B cell (primary cell): ENCODE measurements around the gene C8A. TPM values are rescaled to one million over a fixed set of nuclear protein-coding genes. Genes with fewer than 3 reads are reported as not detected.

Experiments
- ATAC-seq: fragments of 200-7000 bp; cut with Tn5 transposase; one replicate; pipeline ENCODE4 v1.10.0; 2021; ENCODE audit warnings: low read depth, mild to moderate bottlenecking, moderate number of reproducible peaks, moderate library complexity
- CTCF ChIA-PET: fragments of 350-600 bp; sonication (Branson Sonifier 250); formaldehyde crosslinking; loops from one replicate; lab custom pipeline; 2021; ENCODE audit warnings: antibody characterized with exemption, inconsistent platforms; lab: Charles Lee
- POLR2A ChIA-PET: fragments of 350-600 bp; sonication (Branson Sonifier 250); formaldehyde crosslinking; loops from one replicate; lab custom pipeline; 2021; ENCODE audit warnings: antibody characterized with exemption; lab: Charles Lee
- DNase-seq: peaks from one replicate; pipeline ENCODE4 v3.0.0; 2013
- H2AFZ ChIP-seq: 2 replicates; pipeline ENCODE4 v1.6.1; 2012; ENCODE audit warnings: mild to moderate bottlenecking, low read depth, low read length; ENCODE audit not compliant: insufficient read depth, poor library complexity, severe bottlenecking
- H3K27ac ChIP-seq, 2 donors: 1 replicate in 1 of 2; 2 replicates in 1 of 2; pipeline ENCODE4 v1.5.1; 2012 to 2013; ENCODE audit warnings: low read length in 2 of 2, mild to moderate bottlenecking in 2 of 2, moderate library complexity in 1 of 2
- H3K27me3 ChIP-seq, 4 experiments: fragments of 200-600 bp in 1 of 4; sonication (generic) in 1 of 4; replicated peaks in 1 of 4; 1 replicate in 2 of 4; 2 replicates in 2 of 4; pipeline versions ENCODE4 v1.6.1 to v1.7.0; 2013 to 2016; ENCODE audit warnings: low read length in 3 of 4, mild to moderate bottlenecking in 2 of 4, mixed read lengths in 1 of 4, moderate library complexity in 1 of 4; ENCODE audit not compliant: insufficient read depth in 4 of 4, control insufficient read depth in 3 of 4; ENCODE audit errors: control extremely low read depth in 1 of 4
- H3K36me3 ChIP-seq, 2 experiments: replicated peaks in 1 of 2; 1 replicate in 1 of 2; 2 replicates in 1 of 2; pipeline versions ENCODE4 v1.6.1 to v1.7.1; 2013; ENCODE audit warnings: low read length in 1 of 2; ENCODE audit not compliant: insufficient read depth in 2 of 2, control insufficient read depth in 1 of 2; ENCODE audit errors: control extremely low read depth in 1 of 2, extremely low read depth in 1 of 2
- H3K4me1 ChIP-seq, 2 donors: fragments of 200-600 bp in 1 of 2; sonication (generic) in 1 of 2; 1 replicate in 1 of 2; 2 replicates in 1 of 2; pipeline versions ENCODE4 v1.5.1 to v1.6.1; 2013 to 2017; ENCODE audit warnings: low read length in 2 of 2; ENCODE audit not compliant: control insufficient read depth in 2 of 2, insufficient read depth in 2 of 2
- H3K4me2 ChIP-seq: replicated peaks from 2 replicates; pipeline ENCODE3; 2012; ENCODE audit warnings: mild to moderate bottlenecking, low read depth, low read length; ENCODE audit not compliant: poor library complexity, severe bottlenecking
- H3K4me3 ChIP-seq, 5 experiments: fragments of 200-600 bp in 1 of 5; sonication (generic) in 1 of 5; 1 replicate in 3 of 5; 2 replicates in 2 of 5; pipeline versions ENCODE4 v1.5.1 to v1.7.0; 2011 to 2016; ENCODE audit warnings: low read length in 4 of 5, mild to moderate bottlenecking in 4 of 5, low read depth in 2 of 5, control low read depth in 1 of 5, moderate library complexity in 1 of 5; ENCODE audit not compliant: insufficient read depth in 1 of 5; ENCODE audit errors: control extremely low read depth in 1 of 5, extremely low read depth in 1 of 5
- H3K79me2 ChIP-seq: fragments of 200-600 bp; sonication (generic); one replicate; pipeline ENCODE4 v1.6.0; 2016; ENCODE audit warnings: low read length; ENCODE audit not compliant: control insufficient read depth, insufficient read depth
- H3K9ac ChIP-seq: fragments of 200-600 bp; sonication (generic); 2 replicates; pipeline ENCODE4 v1.6.1; 2017; ENCODE audit warnings: mild to moderate bottlenecking, low read length, moderate library complexity
- H3K9me3 ChIP-seq, 3 donors: one replicate each; pipeline versions ENCODE4 v1.6.1 to v1.7.1; 2013; ENCODE audit warnings: low read length in 2 of 3; ENCODE audit not compliant: control insufficient read depth in 2 of 3, insufficient read depth in 1 of 3; ENCODE audit errors: control extremely low read depth in 1 of 3
- H4K20me1 ChIP-seq: 2 replicates; pipeline ENCODE4 v1.6.0; 2012; ENCODE audit warnings: mild to moderate bottlenecking, low read length; ENCODE audit not compliant: insufficient read depth, control insufficient read depth, poor library complexity, severe bottlenecking
- H3K27ac Mint-ChIP-seq: one replicate; pipeline ENCODE4 v1.8.0; 2021; ENCODE audit warnings: mixed read lengths
- H3K27me3 Mint-ChIP-seq: one replicate; pipeline ENCODE4 v1.8.0; 2021; ENCODE audit warnings: mixed read lengths
- H3K4me1 Mint-ChIP-seq: one replicate; pipeline ENCODE4 v1.8.0; 2021; ENCODE audit warnings: mixed read lengths
- H3K4me3 Mint-ChIP-seq: one replicate; pipeline ENCODE4 v1.8.0; 2021; ENCODE audit warnings: mixed read lengths
- H3K9me3 Mint-ChIP-seq: one replicate; pipeline ENCODE4 v1.8.0; 2022; ENCODE audit warnings: mixed read lengths; ENCODE audit not compliant: insufficient read depth
- CTCF ChIP-seq: fragments of 200-600 bp; IDR thresholded peaks from one replicate; pipeline ENCODE4 v1.8.0; 2022; ENCODE audit warnings: antibody characterized with exemption, mild to moderate bottlenecking
- EZH2 ChIP-seq: IDR thresholded peaks from 2 replicates; pipeline ENCODE4 v1.6.1; 2012; ENCODE audit warnings: borderline replicate concordance, low read depth, mild to moderate bottlenecking, moderate library complexity, low read length; ENCODE audit not compliant: insufficient read depth, poor library complexity, severe bottlenecking
- WGBS: methylation state at CpG from one replicate; pipeline ENCODE4 v1.1.5; 2013; ENCODE audit warnings: missing lambda C conversion rate; ENCODE audit not compliant: insufficient coverage; 5-methylcytosine and 5-hydroxymethylcytosine counted together
- intact Hi-C: fragments of 100-400 bp; cut with micrococcal nuclease; formaldehyde crosslinking; loops from one replicate; pipeline ENCODE4 v1.10.0; 2022
- polyA plus RNA-seq: library from polyadenylated mRNA; depleted of rRNA; stranded (reverse); fragments of >200 nt; gene quantifications from 2 replicates; pipeline ENCODE4 v1.2.3, GENCODE V29; 2012
- total RNA-seq, 2 donors: library from RNA; stranded (reverse); fragments of 120-200 nt in 1 of 2; gene quantifications; 1 replicate in 1 of 2; 2 replicates in 1 of 2; pipeline versions ENCODE4 v1.2.3 to v1.2.4, GENCODE V29; 2013 to 2022

C8A gene
- total and polyA plus RNA-seq, 2 donors (not counting 1 experiment from before 2014, with no cell fraction given): not detected

DNA sequence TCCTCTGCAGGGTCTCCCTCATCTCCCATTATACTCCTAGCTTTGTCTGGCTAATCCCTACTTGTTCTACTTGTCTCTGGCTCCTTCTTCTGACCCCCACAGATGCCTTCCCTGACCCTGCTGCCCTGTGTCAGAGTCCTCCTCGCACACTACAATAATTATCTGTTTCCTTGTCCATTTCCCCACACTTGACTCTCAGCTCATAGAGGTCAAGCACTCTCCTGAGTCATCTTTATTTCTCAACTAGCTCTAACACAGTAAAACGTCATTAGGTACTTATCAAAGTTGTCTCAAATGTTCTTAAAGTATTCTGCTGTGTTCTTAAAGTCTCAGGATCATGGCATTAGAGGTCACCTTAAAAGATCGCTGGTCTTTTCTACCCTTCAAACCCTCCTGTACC, 47.1 kb downstream of the C8A start:
- ATAC-seq: no peak
- Histone ChIP-seq H3K4me3 (no peak overlapping the region), H3K9me3 (no peaks in the 10 kb centered on the region), H3K9ac (no peak overlapping the region), H3K4me2 (no peak overlapping the region), H3K27ac (no peak overlapping the region), H4K20me1 (no peaks in the 10 kb centered on the region), H3K36me3 (no peaks in the 10 kb centered on the region), H2AFZ (no peak overlapping the region), H3K4me1 (no peaks in the 10 kb centered on the region), H3K27me3 (no peaks in the 10 kb centered on the region), H3K79me2 (no peaks in the 10 kb centered on the region)
- intact Hi-C loops: no loop called here
- H3K27me3 Mint-ChIP-seq: no peaks in the 10 kb centered on the region
- ChIA-PET CTCF (no interaction called here), POLR2A (no interaction called here)
- no peaks in the 10 kb centered on the region for H3K9me3 Mint-ChIP-seq
- H3K4me3 Mint-ChIP-seq: no peak overlapping the region
- TF ChIP-seq CTCF: no peak
- TF ChIP-seq EZH2: no peak
- H3K27ac Mint-ChIP-seq: no peak overlapping the region
- no peak for DNase-seq
- whole genome bisulfite sequencing: 61% methylated on average over 2 of the region's 3 CpGs
- no peaks in the 10 kb centered on the region for H3K4me1 Mint-ChIP-seq

- no peak overlapping the region for H3K4me2 ChIP-seq
- ChIA-PET CTCF (no interaction called here), POLR2A (no interaction called here)
- H3K36me3 ChIP-seq: no peaks in the 10 kb centered on the region
- H3K27me3 ChIP-seq: no peaks in the 10 kb centered on the region
- no peaks in the 10 kb centered on the region for H3K9me3 ChIP-seq
- no peak for TF ChIP-seq CTCF
- TF ChIP-seq EZH2: no peak
- ATAC-seq (no peak), DNase-seq (no peak)
- H3K4me1 ChIP-seq: no peaks in the 10 kb centered on the region
- WGBS: 85% methylated on average over 1 of the region's 1 CpG
- H3K9ac ChIP-seq: no peak overlapping the region
- no peak overlapping the region for H2AFZ ChIP-seq
- Mint-ChIP-seq H3K4me3 (no peak overlapping the region), H3K27me3 (no peaks in the 10 kb centered on the region), H3K9me3 (no peaks in the 10 kb centered on the region), H3K27ac (no peak overlapping the region), H3K4me1 (no peaks in the 10 kb centered on the region)
- no peak overlapping the region for H3K4me3 ChIP-seq
- no peaks in the 10 kb centered on the region for H4K20me1 ChIP-seq
- intact Hi-C loops: no loop called here
- no peak overlapping the region for H3K27ac ChIP-seq
- no peaks in the 10 kb centered on the region for H3K79me2 ChIP-seq
Measured at GRCh38 chr1:56903778-56904177, 49.2 kb downstream of the C8A start.
